Measurements from ENCODE around the gene RHBDF1. TPM values are rescaled to one million over a fixed set of nuclear protein-coding genes. Genes with fewer than 3 reads are reported as not detected.

RHBDF1 gene, protein sequence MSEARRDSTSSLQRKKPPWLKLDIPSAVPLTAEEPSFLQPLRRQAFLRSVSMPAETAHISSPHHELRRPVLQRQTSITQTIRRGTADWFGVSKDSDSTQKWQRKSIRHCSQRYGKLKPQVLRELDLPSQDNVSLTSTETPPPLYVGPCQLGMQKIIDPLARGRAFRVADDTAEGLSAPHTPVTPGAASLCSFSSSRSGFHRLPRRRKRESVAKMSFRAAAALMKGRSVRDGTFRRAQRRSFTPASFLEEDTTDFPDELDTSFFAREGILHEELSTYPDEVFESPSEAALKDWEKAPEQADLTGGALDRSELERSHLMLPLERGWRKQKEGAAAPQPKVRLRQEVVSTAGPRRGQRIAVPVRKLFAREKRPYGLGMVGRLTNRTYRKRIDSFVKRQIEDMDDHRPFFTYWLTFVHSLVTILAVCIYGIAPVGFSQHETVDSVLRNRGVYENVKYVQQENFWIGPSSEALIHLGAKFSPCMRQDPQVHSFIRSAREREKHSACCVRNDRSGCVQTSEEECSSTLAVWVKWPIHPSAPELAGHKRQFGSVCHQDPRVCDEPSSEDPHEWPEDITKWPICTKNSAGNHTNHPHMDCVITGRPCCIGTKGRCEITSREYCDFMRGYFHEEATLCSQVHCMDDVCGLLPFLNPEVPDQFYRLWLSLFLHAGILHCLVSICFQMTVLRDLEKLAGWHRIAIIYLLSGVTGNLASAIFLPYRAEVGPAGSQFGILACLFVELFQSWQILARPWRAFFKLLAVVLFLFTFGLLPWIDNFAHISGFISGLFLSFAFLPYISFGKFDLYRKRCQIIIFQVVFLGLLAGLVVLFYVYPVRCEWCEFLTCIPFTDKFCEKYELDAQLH
- 46.6 and 75.5 TPM in 2 replicates for total RNA-seq

DNA sequence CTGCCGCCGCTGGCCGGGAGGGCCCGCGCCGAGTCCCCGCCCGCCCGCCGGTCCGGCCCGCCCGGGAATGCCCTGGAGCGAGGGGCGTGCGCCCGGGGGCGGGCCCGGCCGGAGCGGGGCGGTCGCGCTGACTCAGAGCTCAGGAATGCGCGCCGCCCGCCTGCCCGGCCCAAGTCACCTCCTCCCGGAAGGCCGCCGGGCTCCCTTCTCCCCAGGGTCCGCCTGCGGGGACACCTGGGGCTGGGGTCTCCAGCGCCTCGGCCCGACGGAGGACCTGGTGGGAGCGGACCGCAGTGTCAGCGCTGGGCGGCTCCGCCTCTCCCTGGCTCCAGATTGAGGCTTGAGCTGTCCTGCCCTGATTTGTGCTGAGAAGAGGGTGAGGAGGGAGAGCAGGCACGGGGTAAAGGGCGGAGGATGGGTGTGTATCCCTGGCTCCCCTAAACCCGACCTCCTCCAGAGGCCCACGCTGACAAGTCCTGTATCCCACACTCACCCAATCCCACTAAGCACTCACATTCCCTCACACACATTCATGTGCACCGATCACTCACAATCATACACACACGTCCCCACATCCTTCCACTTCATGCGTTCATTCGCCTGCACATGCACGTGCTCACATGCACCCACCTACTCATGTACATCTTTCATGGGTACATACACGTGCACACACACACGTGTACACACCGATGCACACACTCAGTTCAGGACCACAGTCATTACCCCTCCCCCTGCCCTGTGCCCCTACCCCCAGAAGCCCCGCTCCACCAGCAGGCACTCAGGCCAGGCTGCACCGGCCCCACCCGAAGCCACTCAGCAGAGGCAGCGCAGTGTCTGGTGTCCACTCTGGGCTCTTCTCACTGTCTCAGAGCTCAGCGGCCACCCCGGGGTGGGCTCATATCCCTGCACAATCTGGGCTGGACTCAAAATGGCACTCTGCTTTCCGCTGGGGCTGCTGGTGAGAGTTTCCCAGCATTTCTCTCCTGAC is at the start of gene RHBDF1:
Gene RHBDF1, minus strand, starts transcription at position 71 of the 988 bp plus-strand sequence. CDS start 7,616 bp downstream, outside the sequence.
- DNase-seq (ENCODE audit: extremely low read depth, low read depth, low spot score), result no peak

DNA sequence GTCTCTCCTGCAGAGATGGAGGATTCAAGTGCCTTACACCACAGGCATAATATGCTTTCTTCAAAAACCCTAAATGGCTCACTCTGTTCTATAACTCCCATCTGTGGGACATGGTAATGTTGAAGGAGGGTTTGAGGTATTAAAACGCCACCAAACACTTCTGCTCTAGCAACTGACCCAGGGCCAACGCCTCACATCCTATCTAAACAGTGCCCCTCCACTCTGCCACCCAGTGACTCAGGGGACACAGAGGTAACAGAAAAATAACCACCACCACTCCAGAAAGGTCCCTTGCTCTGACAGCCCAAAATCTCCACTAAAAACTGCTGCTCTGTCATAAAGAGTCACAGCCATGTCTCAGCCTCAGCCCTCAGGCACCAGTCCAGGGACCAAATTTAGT is 48.3 kb upstream of the RHBDF1 start:
- no peak for DNase-seq (ENCODE audit: extremely low read depth, low read depth, low spot score)

DNA sequence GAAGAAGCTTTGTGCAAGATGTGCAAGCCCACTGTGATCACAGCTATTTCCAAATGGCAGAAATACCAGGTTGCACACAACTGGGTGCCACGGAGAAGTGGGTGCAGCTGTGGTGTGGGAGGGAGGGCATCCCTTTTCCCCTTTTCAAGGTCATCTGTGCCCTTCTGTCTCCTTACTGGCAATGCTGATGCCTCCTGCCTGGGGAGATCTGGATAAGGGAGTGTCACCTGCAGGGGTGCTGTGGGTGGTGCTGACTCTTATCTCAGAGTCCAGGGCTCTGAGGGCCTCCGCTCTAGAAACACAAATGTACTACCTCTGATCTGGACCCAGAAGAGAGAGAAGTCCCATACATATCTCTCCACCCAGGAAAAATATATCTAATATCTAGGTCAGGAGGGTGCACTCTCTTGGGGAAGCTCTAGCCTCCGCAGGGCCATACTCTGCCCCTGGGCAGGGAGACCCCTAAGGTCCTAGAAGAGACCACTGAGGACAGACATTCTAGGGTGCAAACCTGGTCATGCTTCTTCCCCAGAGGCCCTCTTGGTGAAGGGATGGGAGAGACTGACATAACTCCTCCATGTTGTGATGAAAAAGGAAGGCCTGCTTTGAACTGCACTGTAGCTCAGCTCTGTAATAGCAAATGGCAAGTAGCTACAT is 47.5 kb upstream of the RHBDF1 start:
- no peak for DNase-seq (ENCODE audit: extremely low read depth, low read depth, low spot score)

DNA sequence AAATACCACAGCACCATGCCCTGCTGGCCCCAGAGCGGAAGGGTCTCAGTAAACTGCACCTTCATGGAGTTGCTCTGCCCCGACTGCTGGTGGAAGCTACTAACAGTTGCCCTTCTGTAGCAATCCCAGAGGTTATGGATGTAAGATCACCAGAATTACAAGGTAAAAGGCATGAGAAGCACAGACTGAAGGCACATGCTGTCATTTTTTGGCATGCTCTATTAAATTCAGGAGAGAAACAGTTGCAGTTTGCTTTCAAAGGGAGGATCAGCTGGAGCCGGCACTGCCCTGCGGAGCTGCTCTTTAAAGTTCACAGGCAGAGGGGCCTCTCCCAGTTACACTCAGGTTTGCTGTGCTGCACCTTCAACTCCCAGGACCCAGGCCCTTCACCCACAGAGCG is 46.9 kb upstream of the RHBDF1 start:
- no peak for DNase-seq (ENCODE audit: extremely low read depth, low read depth, low spot score)

DNA sequence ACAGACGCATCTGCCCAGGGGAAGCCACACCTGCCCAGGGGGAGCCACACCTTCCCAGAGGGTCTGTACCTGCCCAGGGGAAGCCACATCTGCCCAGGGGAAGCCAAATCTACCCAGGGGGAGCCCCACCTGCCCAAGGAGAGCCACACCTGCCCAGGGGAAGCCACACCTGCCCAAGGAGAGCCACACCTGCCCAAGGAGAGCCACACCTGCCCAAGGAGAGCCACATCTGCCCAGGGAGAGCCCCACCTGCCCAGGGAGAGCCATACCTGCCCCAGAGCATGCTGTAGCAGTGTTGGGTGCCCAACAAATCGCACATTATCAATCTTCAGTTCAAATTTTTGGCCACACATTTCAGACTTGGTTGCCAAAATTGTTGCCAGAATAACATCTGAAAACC is 46.4 kb upstream of the RHBDF1 start:
- DNase-seq (ENCODE audit: extremely low read depth, low read depth, low spot score), result no peak

DNA sequence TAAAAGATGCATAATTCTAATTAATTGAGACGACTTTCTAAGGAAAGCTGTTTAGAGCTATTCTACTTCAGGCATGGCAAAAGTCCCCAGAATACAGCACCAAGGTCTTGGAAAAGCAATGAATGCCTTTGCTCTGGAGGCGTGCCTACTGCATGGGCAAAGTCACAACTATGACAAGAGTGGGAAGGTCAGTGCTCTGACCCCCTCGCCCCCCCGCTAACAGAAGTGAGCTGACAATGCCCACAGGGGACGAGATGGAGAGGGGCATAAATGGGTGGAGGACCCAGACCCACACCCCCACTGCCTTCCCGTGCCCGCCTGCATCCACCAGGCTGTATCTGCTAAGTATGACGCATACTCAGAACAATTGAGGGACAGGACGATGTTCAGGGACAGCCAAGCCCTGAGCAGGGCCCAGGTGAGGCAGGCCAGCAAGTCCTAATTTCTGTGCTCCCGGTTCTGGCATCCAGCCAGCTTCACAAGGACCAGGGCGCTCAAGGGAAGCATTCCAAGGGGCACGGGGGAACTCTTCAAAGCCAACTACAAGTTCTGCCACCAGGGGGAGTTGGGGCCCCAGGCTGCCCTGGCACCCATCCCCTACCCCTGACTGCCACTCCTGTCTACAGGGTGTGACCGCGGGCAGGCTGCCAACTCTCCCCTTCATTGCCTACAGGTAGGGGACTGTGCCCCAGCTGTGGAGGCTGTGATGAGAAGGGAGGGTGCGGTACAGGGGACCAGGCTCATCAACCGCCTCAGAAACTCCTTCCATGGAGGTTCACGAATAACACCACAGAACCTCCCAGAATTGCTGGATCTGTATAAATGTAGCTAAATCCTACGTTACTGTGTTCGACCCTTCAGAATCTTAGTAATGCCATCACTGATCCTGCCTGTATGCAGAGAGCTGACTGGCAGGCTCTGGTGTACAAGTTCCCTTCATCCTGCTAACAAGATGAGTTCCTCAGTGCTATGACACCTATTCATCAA is 45.2 kb upstream of the RHBDF1 start:
- DNase-seq (ENCODE audit: extremely low read depth, low read depth, low spot score), result no peak

DNA sequence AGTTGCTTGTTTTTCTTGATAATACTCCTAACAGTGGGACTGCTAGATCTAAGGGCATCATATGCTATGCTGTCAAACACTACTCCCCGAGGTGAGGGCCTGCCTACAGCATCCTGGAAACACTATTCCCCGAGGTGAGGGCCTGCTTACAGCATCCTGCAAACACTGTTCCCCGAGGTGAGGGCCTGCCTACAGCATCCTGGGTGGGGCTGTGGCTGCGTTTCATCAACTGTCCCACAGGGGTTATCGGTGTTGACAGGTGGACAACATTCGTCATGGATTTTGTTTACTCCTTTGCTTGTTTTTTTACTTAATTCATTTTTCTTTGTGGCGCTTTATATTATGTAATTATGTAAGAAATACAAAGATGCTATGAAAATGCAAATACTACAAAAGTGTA is 43.6 kb upstream of the RHBDF1 start:
- DNase-seq (ENCODE audit: extremely low read depth, low read depth, low spot score), result no peak

DNA sequence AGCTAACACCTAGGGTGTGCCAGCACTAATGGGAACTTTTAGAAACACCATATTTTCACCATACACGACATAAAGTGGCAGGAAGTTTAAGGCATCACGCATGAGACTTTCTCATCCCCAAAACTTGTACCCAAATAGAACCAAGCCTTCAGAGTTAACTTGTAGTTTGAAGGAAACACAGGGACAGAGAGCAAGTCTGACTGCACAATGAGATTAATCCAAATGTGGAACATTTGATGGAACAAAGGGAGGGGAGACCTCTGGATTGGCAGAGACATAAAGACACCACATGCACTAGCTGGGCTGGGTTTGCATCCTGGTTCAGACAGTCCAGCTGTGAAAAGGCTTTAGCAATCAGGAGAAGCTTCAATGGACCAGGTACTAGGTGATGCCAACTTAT is 41.9 kb upstream of the RHBDF1 start:
- no peak for DNase-seq (ENCODE audit: extremely low read depth, low read depth, low spot score)

DNA sequence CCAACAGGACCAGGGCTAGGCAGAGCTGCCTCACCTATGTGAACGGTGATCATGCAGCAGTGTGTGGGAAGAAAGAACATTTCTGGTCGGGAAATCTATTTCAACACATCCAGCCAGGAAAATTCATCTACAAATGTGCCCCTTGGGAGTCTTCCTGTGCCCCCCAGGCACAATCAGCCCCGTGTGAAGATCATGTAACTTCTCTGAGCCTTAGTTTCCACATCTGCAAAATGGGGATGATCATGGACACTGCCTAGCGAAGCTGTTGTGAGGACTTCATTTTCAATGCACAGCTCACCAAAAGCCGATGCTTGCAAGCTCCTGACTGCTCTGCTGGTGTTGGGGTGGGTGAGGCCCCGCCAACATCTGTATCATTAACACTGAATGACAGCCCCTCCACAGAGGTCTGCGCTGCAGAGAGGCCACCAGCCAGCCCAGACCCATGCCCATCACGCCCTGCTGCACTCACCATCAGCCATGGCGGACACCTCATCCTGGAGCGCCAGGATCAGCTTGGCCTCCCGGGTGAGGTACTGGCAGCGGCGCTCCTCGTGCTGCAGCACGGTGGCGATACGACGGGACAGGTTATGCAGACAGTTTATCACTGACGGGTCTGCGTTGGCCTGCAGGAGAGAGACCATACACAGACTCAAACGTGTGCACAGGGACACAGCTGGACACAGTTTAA is 39.9 kb upstream of the RHBDF1 start:
- no peak for DNase-seq (ENCODE audit: extremely low read depth, low read depth, low spot score)

DNA sequence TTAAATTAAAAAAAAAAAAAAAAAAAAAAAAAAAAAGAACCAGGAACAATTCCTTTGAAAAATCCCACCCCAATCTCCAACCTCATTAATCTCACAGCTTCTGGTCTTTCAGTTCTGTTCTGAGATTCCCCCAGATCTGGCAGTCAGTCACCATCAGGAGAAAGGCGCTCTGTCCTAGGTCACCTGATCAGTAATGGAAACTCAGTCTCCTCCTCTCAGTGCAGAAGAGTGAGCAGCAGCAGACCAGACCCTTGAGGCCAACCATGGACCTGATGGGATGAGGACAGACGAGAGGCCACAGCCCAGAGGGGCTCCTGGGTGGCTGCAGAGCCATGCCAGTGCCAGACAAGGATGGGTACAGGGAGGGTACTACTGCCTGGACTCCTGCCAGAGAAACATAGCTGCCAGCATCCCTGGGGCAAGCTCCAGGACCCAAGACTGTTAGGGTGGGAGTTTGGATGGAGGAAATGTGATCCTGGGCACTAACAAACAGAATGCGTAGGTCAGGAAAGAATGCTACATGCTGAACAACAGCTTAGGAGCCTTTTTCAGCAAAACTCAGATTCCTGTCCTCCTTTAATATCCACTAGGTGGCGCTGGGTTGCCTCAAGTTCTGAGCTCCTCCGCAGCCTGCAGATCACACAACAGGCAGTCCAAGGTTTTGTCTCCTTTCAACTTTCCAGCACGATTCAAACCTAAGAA is 34.3 kb upstream of the RHBDF1 start:
- DNase-seq (ENCODE audit: extremely low read depth, low read depth, low spot score), result peak; percentile 68

DNA sequence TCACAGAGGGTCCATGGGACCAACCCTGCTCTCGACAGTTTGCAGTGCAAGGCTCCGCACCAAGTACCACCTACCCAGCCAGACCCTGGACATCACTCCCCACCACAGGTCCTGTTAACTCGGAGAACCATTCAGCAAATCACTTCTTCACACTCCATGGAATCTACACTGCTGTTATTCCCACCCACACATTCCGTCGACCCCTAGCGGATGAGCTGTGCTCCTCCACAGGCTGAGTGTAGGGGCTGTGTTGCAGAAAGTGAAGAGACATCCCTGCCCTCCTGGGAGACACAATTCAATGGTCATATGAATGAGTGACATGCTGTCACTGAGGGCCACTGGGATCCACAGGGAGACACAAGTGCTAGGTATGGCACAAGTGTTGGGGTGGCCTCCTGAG is 33.1 kb upstream of the RHBDF1 start:
- DNase-seq (ENCODE audit: extremely low read depth, low read depth, low spot score), result no peak

DNA sequence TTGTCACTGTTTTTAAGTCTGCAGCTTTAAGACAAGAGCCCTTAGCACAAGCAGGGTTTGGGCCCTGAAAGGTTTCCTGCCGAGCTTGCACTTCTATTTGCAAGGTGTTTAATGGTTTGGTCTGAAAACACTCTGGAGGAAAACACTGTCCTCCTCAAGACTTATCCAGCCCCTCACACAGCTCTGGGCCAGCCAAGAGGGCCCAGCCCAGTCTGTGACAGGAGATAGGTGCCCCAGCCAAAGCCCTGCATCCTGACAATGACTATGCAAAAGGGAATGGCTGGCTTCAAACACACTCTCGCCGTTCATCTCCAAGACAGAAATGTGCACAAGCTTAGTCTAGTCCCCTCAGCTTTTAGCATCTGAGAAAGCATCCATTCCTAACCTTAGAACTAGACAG is 32.5 kb upstream of the RHBDF1 start:
- no peak for DNase-seq (ENCODE audit: extremely low read depth, low read depth, low spot score)

DNA sequence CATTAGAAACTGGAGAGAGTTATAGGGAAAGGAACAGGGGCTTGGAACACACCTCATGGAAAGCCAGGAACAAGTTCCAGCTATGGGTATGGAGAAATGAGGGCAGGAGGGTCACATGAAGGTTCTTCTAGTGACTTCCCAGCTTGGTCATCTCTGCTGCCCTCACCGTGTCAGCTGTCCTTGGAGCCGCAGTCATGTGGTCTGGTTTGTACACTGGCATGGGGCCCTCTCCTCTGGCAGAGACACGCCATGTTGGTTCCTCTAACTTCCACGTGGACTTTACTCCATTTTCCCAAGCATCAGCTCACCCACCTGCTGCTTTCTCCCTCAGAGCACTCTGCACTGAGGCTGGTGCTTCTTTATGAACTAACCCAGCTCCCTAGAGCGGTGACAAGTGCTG is 31.9 kb upstream of the RHBDF1 start:
- DNase-seq (ENCODE audit: extremely low read depth, low read depth, low spot score), result no peak

DNA sequence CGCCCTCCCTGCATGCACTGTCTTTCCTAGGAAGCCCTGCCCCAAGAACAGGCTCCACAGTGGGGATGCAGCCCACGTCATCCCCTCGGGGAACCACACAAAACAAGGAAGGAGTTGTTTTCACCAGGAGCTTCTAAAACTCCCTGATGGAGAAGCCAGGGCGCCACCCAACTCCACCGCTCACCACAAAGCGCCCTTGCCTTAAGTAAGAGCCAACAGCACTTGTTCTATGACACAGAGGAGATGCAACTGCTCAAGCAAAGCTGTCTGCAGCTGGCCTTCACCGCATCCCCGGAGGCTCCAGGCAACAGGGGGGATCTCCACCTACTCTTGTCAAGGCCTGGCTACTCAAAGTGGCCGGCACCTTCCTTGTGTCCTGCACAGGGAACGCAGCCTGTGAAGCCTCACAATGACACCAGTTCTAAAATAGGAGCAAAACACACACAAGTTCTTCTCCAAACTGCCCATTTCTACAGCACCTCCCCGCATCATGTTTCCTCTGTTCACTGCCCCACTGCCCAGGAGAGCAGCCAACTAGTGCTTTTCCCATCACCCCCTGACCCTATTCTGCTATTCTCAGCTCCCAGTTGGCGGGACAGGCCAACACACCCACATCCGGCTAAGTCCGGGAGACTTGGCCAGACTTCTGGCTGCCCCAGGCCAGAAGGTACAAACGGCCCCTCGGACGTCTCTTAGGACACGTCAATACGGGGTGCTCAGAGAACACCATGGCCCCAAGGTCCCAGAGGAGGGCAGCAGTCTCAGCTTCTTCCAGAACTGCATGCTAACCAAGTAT is 29.8 kb upstream of the RHBDF1 start:
- DNase-seq (ENCODE audit: extremely low read depth, low read depth, low spot score), result no peak

DNA sequence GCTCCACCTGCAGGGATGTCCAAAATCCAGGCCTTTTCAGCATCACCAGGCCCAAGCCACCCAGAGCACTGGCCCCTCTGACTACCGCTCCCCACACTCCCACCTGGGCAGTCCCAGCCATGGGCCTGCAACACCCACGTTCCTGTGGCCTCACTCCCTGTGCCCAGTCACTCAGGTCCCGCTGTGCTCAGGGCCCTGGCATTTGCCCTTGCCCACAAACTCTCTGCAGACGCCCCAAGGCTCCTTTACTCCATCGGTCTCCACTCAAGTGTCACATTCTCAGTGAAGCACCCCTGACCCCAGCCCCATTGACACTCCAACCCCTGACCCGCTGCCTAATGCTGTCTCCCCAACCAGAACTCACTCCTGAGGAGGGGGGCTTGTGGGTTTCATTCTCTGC is 29.2 kb upstream of the RHBDF1 start:
- DNase-seq (ENCODE audit: extremely low read depth, low read depth, low spot score), result no peak

DNA sequence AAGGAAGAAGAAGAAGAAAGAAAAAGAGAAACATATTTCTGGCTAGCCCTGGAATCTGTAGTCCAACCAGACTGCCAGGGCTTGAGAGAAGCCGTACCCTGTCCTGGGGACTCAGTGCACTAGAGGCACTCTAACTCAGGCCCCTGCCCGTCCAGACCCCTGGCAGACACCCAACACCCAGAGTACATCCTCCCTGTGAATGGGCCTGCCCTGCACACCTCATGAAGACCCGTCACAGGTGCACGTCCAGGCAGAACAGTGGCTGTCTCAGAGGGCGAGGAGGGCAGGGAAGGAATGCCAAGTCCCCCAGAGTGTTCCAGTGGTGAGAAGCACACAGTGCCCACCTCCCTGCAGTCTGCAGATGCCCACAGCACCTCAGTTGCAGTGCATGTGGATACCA is 28.6 kb upstream of the RHBDF1 start:
- DNase-seq (ENCODE audit: extremely low read depth, low read depth, low spot score), result no peak

DNA sequence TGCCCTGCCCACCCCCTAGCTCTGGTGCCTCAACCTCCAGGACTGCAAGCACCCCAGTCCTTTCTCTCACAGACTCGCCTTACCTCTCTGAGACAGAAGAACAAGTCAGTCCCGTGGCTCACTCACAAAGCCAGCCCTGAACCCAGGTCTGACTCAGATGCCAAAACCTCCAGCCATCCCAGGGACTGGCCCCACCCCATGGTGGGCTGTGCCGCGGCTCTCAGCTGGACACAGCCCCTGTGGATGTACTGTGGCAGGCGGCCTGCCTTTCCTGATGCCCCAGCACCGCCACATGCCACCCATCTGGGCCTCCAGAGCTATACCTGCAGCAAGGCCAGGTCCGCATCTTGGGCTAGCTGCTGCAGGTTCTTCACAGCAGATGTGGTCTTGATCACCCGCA is 25.4 kb upstream of the RHBDF1 start:
- DNase-seq (ENCODE audit: extremely low read depth, low read depth, low spot score), result no peak
